NCI-H1092 treated with DMSO at 0.1 percent for 48 hours (cell line): Measurements from ENCODE around the gene CCDC124.
"Not testable (repeated sequence)": the region's sequence is repeated elsewhere in the genome, so short reads cannot be mapped to it uniquely, and the experiment has no call there.

ENCODE experiments used
- DNase-seq: peaks from one replicate; lab custom pipeline; 2025; lab: John Stamatoyannopoulos, UW

CCDC124 gene

GRCh38 chr19:17932485-17933338 lies at the start of gene CCDC124:
TSS of gene CCDC124 (plus strand) at chr19:17933015. CDS start at chr19:17936421, 3,406 bp downstream.
- peak; percentile 97 for DNase-seq

- DNase-seq: no peak
Measured at GRCh38 chr19:17883627-17884410, 49.0 kb upstream of the CCDC124 start.

GRCh38 chr19:17886515-17886914 lies 46.3 kb upstream of the CCDC124 start:
- DNase-seq: no peak

GRCh38 chr19:17887221-17887620 lies 45.6 kb upstream of the CCDC124 start:
- DNase-seq: not testable (repeated sequence)

- DNase-seq: no peak
Measured at GRCh38 chr19:17888260-17888659, 44.6 kb upstream of the CCDC124 start.

GRCh38 chr19:17889609-17890214 lies 43.1 kb upstream of the CCDC124 start:
- no peak for DNase-seq

GRCh38 chr19:17893766-17894165 lies 39.0 kb upstream of the CCDC124 start:
- no peak for DNase-seq

- no peak for DNase-seq
Measured at GRCh38 chr19:17902701-17903100, 30.1 kb upstream of the CCDC124 start.

GRCh38 chr19:17908244-17908643 lies 24.6 kb upstream of the CCDC124 start:
- DNase-seq: no peak

- DNase-seq: no peak
Measured at GRCh38 chr19:17909003-17909732, 23.6 kb upstream of the CCDC124 start.

- DNase-seq: no peak
Measured at GRCh38 chr19:17910791-17911360, 21.9 kb upstream of the CCDC124 start.

- no peak for DNase-seq
Measured at GRCh38 chr19:17915940-17916593, 16.7 kb upstream of the CCDC124 start.

- DNase-seq: not testable (repeated sequence)
Measured at GRCh38 chr19:17918151-17918550, 14.7 kb upstream of the CCDC124 start.

GRCh38 chr19:17919122-17919521 lies 13.7 kb upstream of the CCDC124 start:
- DNase-seq: not testable (repeated sequence)

GRCh38 chr19:17920527-17920926 lies 12.3 kb upstream of the CCDC124 start:
- DNase-seq: no peak

GRCh38 chr19:17922138-17922537 lies 10.7 kb upstream of the CCDC124 start:
- no peak for DNase-seq

- DNase-seq: no peak
Measured at GRCh38 chr19:17926044-17926443, 6.8 kb upstream of the CCDC124 start.

GRCh38 chr19:17929056-17929455 lies 3.8 kb upstream of the CCDC124 start:
- no peak for DNase-seq

GRCh38 chr19:17931532-17932191 lies 1.2 kb upstream of the CCDC124 start:
- peak; percentile 30 for DNase-seq

- no peak for DNase-seq
Measured at GRCh38 chr19:17933414-17934129, 757 bp downstream of the CCDC124 start.
